Suppressor macrophage (primary cell): ENCODE results near the gene ARHGAP24.

Source experiments
- DNase-seq, 4 experiments: peaks; one replicate each; pipeline ENCODE4 v3.0.0-alpha.2; 2020 to 2022

Gene ARHGAP24

GRCh38 chr4:85700362-85700761 lies 225.4 kb downstream of the ARHGAP24 start:
- no peak for DNase-seq

GRCh38 chr4:85701861-85702321 lies 226.9 kb downstream of the ARHGAP24 start:
- peak; percentile 10 to 87 (median 56) for DNase-seq

GRCh38 chr4:85703096-85703495 lies 228.1 kb downstream of the ARHGAP24 start:
- peak in 3 of 4 experiments; percentile 6 to 53 (median 33) for DNase-seq

GRCh38 chr4:85707611-85708010 lies 232.7 kb downstream of the ARHGAP24 start:
- DNase-seq = peak; percentile 36 to 64 (median 54)

- DNase-seq = peak in 2 of 4 experiments; percentile 19 to 26
These were observed 233.5 kb downstream of the ARHGAP24 start for GRCh38 chr4:85708468-85708867.

- no peak for DNase-seq
These were observed 238.1 kb downstream of the ARHGAP24 start for GRCh38 chr4:85713005-85713404.

- no peak for DNase-seq
These were observed 241.2 kb downstream of the ARHGAP24 start for GRCh38 chr4:85715991-85716737.

GRCh38 chr4:85717351-85717750 lies 242.4 kb downstream of the ARHGAP24 start:
- DNase-seq = peak in 2 of 4 experiments; percentile 27 to 43

GRCh38 chr4:85717847-85718246 lies 242.9 kb downstream of the ARHGAP24 start:
- no peak for DNase-seq

- DNase-seq = no peak
These were observed 245.8 kb downstream of the ARHGAP24 start for GRCh38 chr4:85720735-85721134.

- DNase-seq = no peak
These were observed 247.5 kb downstream of the ARHGAP24 start for GRCh38 chr4:85722401-85722800.

- DNase-seq = no peak
These were observed 247.9 kb downstream of the ARHGAP24 start for GRCh38 chr4:85722807-85723206.

- DNase-seq = peak in 3 of 4 experiments; percentile 37 to 66 (median 50)
These were observed 250.0 kb downstream of the ARHGAP24 start for GRCh38 chr4:85724791-85725563.

GRCh38 chr4:85725721-85726170 lies 250.8 kb downstream of the ARHGAP24 start:
- DNase-seq = peak; percentile 77 to 95 (median 85)

- no peak for DNase-seq
These were observed 251.6 kb downstream of the ARHGAP24 start for GRCh38 chr4:85726555-85726954.

GRCh38 chr4:85728464-85728863 lies 253.5 kb downstream of the ARHGAP24 start:
- DNase-seq = no peak

- DNase-seq = no peak
These were observed 257.2 kb downstream of the ARHGAP24 start for GRCh38 chr4:85732124-85732523.

- DNase-seq = peak in 3 of 4 experiments; percentile 30 to 70 (median 31)
These were observed 258.8 kb downstream of the ARHGAP24 start for GRCh38 chr4:85733798-85734197.

- peak in 2 of 4 experiments; percentile 43 to 55 for DNase-seq
These were observed 259.5 kb downstream of the ARHGAP24 start for GRCh38 chr4:85734424-85734831.

- peak; percentile 25 to 76 (median 50) for DNase-seq
These were observed 261.6 kb downstream of the ARHGAP24 start for GRCh38 chr4:85736571-85736970.

GRCh38 chr4:85737254-85737653 lies 262.3 kb downstream of the ARHGAP24 start:
- no peak for DNase-seq

- DNase-seq = no peak
These were observed 263.8 kb downstream of the ARHGAP24 start for GRCh38 chr4:85738721-85739120.

- DNase-seq = peak in 2 of 4 experiments; percentile 10 to 36
These were observed 265.5 kb downstream of the ARHGAP24 start for GRCh38 chr4:85740431-85740861.
